Left kidney (tissue), 2 donors: Measurements from ENCODE around the gene MDGA2. TPM values are rescaled to one million over a fixed set of nuclear protein-coding genes. Genes with fewer than 3 reads are reported as not detected.
"Not testable (repeated sequence)": the region's sequence is repeated elsewhere in the genome, so short reads cannot be mapped to it uniquely, and the experiment has no call there.

Experiments
- DNase-seq: peaks from one replicate; pipeline ENCODE4 v3.0.0-alpha.2; 2013
- polyA plus RNA-seq: library from polyadenylated mRNA; unstranded; fragments of 120-200 nt; gene quantifications from one replicate; pipeline ENCODE4 v1.2.1, GENCODE V29; 2013; ENCODE audit not compliant: insufficient read length

Gene MDGA2
- polyA plus RNA-seq, 1 donor: 2.1 TPM

DNA sequence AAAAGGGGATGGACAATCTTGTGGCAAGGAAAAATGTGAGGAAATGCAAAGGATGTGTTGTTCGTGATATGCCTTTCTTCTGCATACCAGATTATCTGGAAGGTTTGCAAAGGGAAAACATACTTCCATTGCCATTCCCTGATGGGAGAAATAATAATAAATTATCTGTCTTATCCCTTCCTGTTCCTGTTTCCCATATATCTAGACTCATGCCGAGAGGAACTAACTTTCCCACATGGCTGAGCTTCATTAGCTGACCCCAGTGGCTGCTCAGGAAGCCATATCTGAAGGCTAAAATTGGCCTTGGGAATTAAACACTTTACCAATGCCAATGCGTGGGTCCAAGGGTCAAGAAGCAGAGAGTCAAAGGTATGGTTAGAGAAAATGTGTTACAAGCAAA, 439.8 kb downstream of the MDGA2 start:
- no peak for DNase-seq

DNA sequence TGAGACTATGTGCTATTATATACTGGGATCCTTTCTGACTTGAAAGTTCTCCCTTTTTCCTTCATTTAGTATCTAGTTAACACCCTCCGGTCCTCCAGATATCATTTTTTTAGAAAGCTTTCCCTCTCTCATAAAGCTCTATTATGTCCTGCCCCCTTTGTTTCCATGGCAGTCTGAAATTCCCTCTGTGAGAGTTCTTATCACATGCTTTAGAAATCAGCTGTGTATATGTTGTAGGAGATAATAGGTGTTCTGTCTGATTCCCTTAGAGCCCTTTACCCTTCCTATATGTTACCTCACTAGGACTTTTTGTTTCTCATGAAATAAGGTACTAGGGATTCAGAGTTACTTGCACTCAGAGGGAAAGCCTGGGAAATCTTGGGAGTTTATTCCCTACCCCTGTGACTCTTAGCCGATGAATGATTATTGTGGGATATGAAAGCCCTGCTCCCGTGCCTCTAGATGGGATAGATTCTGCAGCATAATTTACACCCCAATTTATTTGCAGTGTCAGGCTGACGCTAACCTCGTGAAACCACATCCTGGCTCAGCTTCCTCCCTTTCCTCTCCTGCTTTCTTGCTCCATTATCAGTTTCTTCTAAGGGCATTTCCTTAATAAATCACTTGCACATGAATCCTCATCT, 448.4 kb downstream of the MDGA2 start:
- DNase-seq: peak; percentile 35

DNA sequence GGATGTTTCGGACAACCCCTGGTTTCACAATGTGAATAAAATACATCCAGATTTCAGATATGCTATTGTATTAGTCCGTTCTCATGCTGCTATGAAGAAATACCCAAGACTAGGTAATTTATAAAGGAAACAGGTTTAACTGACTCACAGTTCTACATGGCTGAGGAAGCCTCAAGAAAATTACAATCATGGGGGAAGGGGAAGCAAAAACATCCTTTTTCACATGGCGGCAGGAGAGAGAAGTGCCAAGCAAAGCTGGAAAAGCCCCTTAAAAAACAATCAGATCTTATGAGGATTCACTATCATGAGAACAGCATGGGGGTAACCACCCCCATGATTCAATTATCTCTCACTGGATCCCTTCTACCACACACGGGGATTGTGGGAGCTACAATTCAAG, 451.7 kb downstream of the MDGA2 start:
- DNase-seq: no peak

DNA sequence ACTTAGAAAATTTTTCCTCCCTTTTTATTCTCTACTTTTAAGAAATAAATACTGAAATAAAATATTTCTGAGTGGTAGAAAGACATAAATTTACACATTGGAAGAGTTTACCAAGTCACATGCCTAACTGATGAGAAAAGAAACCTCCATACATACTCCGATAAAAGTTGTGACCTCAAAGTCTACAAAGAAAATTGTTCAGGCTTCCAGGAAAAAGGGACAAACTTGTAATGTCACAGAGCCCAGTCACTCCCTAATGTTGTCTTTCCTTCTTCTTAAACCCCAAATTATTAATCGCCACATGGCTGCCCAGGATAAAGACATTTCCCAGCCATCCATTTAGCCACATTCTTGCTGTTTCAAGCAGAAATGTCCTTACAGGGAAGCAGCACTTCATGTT, 455.3 kb downstream of the MDGA2 start:
- no peak for DNase-seq

DNA sequence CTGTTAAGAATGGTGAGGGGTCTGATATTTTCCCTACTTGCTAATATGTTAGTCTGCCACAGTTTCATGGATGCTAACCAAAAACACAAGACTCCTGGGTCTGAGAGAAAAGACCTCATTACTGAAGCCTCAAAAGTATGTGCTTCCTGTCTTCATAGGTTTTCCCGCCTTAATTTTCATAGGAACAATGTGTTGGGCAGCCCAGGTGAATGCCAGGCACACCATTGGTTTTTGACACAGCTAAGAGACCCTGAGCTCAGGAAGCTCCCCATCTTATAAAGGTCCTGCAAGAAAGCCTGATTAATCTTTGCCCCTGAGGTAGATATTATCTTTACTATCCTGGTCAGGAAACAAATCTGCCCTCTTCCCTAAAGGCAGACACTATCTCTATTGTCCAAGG, 464.1 kb downstream of the MDGA2 start:
- DNase-seq: no peak

DNA sequence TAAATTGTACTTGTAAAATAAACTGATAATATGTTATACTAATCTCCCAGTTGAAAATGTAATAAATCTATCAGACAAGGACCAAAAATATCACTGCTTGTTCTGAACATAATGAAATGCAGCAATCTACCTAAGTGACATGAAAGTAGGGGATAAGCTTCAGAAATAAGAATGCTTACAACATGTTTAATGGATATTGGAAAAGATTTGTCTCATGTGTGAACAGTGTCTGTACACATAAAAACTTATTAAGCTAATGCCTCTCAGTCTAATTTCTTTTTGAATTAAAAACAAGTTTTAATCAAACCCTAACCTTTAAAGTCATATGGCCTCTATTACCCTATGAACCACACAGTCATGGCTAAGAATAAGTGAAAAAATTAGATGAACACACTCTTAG, 465.3 kb downstream of the MDGA2 start:
- DNase-seq: no peak

DNA sequence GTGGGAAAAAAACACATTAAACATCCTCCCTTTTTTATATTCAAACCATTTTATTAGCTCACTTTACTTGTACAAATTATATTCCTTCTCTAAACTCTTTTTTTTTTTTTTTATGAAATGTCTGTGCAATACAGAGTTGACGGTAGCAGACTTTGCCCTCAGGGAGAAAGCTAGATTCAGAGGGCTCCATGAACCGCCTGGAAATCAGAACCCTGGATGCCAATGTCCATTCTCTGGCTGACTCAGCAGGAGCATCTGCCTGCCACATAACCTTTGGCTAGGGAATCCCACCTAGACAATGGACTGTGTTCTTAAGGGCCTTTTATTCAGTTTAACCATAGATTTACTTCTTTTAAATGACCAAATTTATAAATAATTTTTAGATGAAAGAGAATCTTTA, 467.0 kb downstream of the MDGA2 start:
- DNase-seq: no peak

DNA sequence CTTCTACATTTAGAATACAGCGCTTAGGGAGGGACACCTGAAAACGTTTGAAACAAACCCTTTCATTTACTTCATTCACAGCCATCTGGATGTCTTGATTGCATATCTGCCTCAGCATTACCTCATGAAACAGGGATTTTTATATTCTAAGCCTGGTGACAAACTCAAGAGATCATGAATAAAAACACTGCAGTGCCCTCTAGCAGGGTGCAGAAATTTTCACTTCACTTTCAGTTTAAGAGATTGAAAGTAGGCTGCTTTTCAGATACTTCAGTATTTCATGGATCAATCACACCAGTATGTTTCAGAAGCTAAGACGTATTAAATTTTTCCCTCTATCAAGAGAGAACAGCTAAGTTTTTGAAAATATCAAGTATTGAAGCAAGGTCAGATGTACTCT, 467.8 kb downstream of the MDGA2 start:
- DNase-seq: no peak

DNA sequence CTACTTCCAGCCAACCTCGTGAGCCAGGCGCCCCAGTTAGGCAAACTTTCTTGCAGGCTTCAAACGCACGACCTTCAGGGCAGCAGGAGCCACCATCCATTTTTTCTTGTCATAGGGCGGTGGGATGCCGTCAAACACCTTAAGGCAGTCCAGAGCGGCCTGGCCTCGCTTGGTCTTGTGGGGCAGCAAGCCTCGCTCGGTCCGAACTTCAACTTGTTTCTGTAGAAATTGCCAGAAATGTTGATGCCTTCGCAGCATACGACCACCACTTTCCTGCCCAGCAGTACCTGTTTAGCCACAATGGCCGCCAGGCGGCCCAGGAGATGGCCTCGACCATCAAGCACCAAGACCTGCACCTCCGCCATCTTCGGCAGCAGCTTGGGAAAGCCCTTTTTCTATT, 474.7 kb downstream of the MDGA2 start:
- no peak for DNase-seq

DNA sequence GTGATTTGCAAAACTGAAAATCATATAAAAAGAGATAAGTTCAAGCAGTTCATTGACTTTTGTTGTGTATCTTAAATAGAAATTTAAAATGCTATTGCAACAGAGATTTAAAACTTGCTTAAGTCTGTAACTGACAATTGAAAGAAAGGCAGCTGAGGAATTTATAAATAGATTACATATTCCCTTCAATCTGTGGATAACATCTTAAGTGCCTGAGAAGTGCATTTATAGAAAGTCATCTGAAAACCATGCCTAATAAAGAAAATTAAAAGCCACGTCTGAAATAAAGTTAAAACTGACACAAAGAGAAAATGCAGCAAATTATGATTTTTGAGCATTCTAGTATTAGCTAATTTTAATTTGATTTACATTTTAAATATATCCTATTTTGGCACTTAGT, 479.8 kb downstream of the MDGA2 start:
- DNase-seq: no peak

DNA sequence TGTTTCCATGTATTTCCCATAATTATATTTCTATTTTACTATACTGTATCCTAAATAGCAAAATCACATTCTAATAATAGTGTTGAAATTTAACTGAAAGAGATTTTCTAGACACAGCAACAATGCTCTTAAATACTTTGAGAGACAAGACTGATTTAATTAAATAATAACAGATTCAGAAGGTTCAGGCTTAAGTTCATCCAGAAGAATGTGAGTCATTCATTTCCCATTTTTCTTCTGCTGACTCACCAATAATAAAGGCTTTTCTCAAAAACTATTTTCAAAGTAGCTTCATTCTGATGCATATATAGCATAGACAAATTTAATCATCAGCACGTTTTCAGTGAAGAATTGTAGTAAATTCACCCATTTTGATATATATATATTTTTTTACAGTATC, 481.4 kb downstream of the MDGA2 start:
- no peak for DNase-seq

DNA sequence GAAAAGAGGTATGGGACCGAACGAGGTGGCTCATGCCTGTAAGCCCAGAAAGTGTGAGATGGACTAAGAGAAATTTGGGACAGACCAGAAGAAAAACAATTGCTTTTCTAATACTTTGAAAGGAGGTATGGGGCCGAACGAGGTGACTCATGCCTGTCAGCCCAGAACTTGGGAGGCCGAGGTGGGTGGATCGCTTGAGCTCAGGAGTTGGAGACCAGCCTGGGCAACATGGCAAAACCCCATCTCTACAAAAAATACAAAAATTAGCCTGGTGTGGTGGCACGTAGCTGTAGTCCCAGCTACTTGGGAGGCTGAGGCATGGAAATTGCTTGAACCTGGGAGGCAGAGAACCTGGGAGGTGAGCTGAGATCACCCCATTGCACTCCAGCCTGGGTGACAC, 483.2 kb downstream of the MDGA2 start:
- DNase-seq: not testable (repeated sequence)

DNA sequence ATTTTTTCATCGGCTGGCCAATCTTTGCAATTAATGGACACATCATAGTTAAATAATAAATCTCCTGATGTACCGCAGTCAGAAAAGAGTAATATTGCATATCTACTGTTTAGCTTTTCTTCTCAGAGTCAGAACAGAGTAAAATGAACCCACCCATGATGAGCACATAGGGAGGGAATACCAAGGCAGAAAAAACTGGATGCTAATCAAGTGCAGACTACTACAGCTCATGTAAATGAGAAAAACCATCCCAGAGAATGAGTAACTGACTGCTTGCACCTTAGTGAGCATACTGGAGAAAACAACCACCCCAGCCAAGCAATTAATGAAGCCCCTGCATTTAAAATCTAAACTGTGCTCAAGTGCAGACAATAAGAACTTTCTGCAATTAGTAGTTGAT, 483.7 kb downstream of the MDGA2 start:
- no peak for DNase-seq

DNA sequence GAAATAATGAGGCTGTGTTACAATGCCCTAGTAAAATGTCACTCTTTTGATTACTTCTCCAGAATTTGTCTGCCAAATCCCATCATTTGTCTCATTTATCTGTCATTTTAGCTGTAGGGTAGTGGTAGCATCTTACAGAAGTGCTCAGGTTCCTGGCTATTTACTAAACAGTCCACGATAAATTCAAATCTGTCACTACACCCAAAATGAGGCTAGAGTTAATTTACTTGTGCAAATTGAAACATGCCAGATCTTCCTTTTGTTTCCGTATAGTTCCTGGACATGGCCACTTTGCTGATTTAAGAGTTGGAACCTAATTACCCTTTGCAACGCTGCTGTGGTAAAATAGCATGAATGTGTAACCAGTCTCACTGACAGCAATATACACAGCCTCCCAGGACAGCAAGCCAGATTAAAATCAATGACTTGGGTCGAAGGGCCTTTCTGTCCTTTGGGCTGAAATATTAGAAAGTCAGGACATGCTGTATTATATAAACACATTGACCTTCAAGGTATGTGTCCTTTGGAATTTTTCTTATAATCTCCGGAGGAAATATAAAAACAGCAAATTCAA, 485.4 kb downstream of the MDGA2 start:
- no peak for DNase-seq

DNA sequence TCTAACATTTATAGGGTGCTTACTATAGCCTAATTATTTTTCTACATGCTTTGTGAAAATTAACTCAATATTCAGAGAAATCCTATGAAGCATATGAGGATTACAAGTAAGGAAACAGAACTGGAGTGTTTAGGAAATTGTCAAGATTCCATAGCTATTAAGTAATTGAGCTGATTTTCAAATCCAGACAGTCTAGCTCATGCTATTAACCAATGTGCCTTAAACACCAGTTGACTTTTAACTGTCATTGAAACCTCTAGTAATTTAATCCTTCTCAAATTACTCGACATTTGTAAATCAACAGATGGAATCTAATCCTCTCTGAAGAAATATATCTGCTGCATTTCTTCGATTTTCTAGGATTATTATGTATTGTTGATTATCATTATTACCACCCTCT, 488.9 kb downstream of the MDGA2 start:
- DNase-seq: no peak

DNA sequence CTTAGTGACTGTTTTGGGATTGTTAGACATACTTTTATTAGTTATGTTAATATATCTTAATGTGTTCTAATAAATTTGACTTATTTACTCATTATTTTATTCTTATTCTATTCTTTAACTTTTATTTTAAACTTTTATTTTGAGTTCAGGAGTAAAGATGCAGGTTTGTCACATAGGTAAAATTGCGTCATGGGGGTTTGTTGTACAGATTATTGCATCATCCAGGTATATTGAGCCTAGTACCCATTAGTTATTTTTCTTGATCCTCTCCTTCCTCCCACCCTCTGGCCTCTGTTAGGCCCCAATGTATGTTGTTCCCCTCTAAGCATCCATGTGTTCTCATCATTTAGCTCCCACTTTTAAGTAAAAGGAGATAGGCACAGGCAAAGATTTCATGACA, 495.5 kb downstream of the MDGA2 start:
- no peak for DNase-seq

DNA sequence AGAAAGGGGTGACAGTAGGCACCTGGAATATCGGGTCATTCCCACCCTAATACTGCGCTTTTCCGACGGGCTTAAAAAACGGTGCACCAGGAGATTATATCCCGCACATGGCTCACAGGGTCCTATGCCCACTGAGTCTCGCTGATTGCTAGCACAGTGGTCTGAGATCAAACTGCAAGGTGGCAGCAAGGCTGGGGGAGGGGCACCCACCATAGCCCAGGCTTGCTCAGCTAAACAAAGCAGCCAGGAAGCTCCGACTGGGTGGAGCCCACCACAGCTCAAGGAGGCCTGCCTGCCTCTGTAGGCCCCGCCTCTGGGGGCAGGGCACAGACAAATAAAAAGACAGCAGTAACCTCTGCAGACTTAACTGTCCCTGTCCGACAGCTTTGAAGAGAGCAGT, 503.5 kb downstream of the MDGA2 start:
- not testable (repeated sequence) for DNase-seq

DNA sequence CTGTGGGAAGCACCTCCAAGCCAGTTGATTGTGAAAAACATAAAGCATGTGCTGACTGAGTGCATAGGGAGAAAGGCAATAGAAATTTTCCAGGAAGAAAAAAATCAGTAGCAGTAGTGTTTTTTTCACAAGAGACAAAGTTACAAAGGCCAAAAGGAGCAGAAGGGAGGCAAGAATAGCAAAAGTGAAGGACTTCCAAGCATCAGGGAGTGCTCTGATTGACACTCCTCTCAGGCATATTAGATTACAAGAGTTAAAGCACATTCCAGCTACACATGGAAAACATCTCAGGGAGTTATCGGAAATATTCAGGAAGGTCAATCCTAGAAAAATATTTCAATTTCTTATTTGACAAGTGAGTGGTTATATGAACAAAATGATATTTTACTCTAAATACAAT, 508.0 kb downstream of the MDGA2 start:
- peak; percentile 46 for DNase-seq

DNA sequence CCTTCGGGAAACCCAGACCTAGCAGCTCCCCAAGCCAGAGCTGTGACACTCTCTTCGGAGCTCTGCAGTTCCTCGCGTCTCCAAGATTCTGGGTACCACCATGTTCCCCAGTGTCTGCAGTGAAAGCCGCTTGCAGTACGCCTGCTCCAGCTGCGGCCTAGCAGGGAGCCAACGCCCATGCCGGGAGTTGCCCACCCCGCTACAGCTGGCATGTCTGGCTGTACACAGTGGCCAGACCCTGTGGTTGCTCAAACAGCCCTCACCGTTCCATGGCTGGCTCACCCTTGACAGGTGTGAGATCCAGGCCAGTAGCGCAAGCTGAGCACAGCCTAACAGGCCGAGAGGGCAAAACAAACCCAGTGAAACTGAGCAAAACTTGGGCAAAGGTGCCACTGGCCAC, 520.0 kb downstream of the MDGA2 start:
- no peak for DNase-seq

DNA sequence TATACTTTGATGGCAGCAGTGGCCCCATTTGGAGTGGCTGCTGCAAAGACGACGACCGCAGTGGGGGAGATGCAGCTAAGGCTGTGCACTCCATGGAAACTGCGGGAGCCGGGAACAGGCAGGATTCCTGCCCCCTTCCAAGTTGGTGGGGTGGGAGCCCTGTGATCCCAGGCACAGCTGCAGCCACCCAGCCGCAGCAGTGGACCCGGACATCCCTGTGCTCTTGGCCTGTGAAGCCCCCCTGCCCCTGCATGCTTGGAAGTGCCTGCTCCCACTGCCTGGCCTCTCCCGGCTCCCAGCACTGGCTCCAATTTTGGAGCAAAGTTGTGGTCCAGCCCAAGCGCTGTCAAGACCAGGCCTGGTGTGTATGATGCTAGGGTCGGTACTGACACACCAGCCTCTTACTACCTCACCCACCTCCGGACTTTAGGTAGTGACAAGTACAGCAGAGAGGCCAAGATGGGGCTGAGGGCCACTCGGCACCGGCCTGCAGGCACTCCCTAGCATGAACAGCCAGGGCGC, 521.1 kb downstream of the MDGA2 start:
- no peak for DNase-seq

DNA sequence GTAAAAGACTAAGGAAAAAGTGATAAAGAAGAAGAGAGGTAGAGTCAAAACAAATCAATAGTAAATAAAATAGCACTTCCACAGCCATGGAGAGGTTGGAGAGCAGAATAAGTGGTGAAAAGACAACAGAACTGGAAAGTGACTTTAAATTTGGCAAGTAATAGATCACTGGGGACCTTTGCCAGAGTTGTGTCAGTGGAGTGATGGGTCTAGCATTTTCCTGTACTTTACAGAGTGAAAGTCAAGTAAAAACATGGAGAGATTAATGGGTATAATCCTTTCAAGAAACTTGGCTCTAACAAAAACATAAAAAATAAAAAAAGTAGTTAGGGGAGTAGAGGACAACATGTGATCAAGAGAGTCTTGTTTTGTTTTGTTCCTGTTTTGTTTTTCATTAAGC, 521.7 kb downstream of the MDGA2 start:
- peak; percentile 15 for DNase-seq

DNA sequence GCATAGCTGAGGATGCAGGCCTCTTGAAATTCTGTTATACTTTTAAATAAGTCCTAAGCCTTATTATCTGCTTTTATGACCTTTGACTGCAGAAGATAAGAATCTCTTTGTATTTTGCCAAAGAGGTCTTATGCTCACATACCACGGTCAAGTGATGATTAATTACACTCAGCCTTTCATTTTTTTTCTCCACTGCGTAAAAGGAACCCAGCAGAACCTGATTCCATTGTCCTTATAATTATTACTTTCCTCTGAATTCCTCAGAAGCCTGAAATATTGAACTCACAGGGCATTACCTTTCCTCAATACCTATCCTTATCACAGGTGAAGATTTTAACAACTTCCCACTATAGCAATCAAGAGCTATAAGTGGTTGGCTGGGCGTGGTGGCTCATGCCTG, 525.1 kb downstream of the MDGA2 start:
- DNase-seq: no peak

DNA sequence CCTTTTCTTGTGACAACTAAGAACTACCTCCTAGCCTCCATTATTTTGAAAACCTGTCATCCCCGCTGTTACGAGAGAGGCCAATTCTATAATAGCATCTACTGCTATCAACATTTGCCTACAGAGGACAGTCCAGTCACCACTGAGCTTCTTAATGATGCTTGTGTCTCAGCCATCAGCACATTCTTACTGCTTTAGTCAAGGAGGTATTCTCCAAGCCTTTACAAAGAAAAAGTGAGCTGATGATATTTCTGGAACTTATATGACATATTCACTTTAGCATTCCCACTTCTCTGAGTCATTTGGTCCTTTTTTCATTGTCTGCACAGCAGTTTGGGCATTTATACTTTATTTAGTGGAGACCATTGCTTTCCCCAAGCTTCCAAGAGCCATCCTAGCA, 526.1 kb downstream of the MDGA2 start:
- no peak for DNase-seq

DNA sequence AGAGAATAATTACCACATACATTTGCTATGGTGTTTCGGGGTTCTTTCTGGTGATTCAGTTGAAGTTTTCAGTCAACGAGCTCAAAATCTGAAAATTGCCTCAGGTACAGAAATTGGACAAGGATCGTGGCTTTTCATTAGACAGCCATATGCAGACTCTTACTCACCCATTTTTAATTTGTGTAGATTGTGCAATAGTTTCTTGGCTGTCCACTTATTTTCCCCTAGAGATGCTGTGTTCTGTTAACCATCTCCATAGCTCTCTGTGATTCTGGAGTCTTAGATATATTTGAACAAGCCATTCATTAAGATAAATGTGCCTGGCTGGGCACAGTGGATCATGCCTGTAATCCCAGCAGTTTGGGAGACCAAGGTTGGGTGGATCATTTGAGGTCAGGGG, 526.7 kb downstream of the MDGA2 start:
- DNase-seq: no peak
